B cell (primary cell): Measurements from ENCODE around the gene CDCA7. TPM values are rescaled to one million over a fixed set of nuclear protein-coding genes. Genes with fewer than 3 reads are reported as not detected.

ENCODE experiments used
- ATAC-seq: fragments of 200-7000 bp; cut with Tn5 transposase; one replicate; pipeline ENCODE4 v1.10.0; 2021; ENCODE audit warnings: low read depth, mild to moderate bottlenecking, moderate number of reproducible peaks, moderate library complexity
- CTCF ChIA-PET: fragments of 350-600 bp; sonication (Branson Sonifier 250); formaldehyde crosslinking; loops from one replicate; lab custom pipeline; 2021; ENCODE audit warnings: antibody characterized with exemption, inconsistent platforms; lab: Charles Lee
- POLR2A ChIA-PET: fragments of 350-600 bp; sonication (Branson Sonifier 250); formaldehyde crosslinking; loops from one replicate; lab custom pipeline; 2021; ENCODE audit warnings: antibody characterized with exemption; lab: Charles Lee
- DNase-seq: peaks from one replicate; pipeline ENCODE4 v3.0.0; 2013
- H2AFZ ChIP-seq: 2 replicates; pipeline ENCODE4 v1.6.1; 2012; ENCODE audit warnings: mild to moderate bottlenecking, low read depth, low read length; ENCODE audit not compliant: insufficient read depth, poor library complexity, severe bottlenecking
- H3K27ac ChIP-seq, 2 donors: 1 replicate in 1 of 2; 2 replicates in 1 of 2; pipeline ENCODE4 v1.5.1; 2012 to 2013; ENCODE audit warnings: low read length in 2 of 2, mild to moderate bottlenecking in 2 of 2, moderate library complexity in 1 of 2
- H3K27me3 ChIP-seq, 4 experiments: fragments of 200-600 bp in 1 of 4; sonication (generic) in 1 of 4; replicated peaks in 1 of 4; 1 replicate in 2 of 4; 2 replicates in 2 of 4; pipeline versions ENCODE4 v1.6.1 to v1.7.0; 2013 to 2016; ENCODE audit warnings: low read length in 3 of 4, mild to moderate bottlenecking in 2 of 4, mixed read lengths in 1 of 4, moderate library complexity in 1 of 4; ENCODE audit not compliant: insufficient read depth in 4 of 4, control insufficient read depth in 3 of 4; ENCODE audit errors: control extremely low read depth in 1 of 4
- H3K36me3 ChIP-seq, 2 experiments: replicated peaks in 1 of 2; 1 replicate in 1 of 2; 2 replicates in 1 of 2; pipeline versions ENCODE4 v1.6.1 to v1.7.1; 2013; ENCODE audit warnings: low read length in 1 of 2; ENCODE audit not compliant: insufficient read depth in 2 of 2, control insufficient read depth in 1 of 2; ENCODE audit errors: control extremely low read depth in 1 of 2, extremely low read depth in 1 of 2
- H3K4me1 ChIP-seq, 2 donors: fragments of 200-600 bp in 1 of 2; sonication (generic) in 1 of 2; 1 replicate in 1 of 2; 2 replicates in 1 of 2; pipeline versions ENCODE4 v1.5.1 to v1.6.1; 2013 to 2017; ENCODE audit warnings: low read length in 2 of 2; ENCODE audit not compliant: control insufficient read depth in 2 of 2, insufficient read depth in 2 of 2
- H3K4me2 ChIP-seq: replicated peaks from 2 replicates; pipeline ENCODE3; 2012; ENCODE audit warnings: mild to moderate bottlenecking, low read depth, low read length; ENCODE audit not compliant: poor library complexity, severe bottlenecking
- H3K4me3 ChIP-seq, 5 experiments: fragments of 200-600 bp in 1 of 5; sonication (generic) in 1 of 5; 1 replicate in 3 of 5; 2 replicates in 2 of 5; pipeline versions ENCODE4 v1.5.1 to v1.7.0; 2011 to 2016; ENCODE audit warnings: low read length in 4 of 5, mild to moderate bottlenecking in 4 of 5, low read depth in 2 of 5, control low read depth in 1 of 5, moderate library complexity in 1 of 5; ENCODE audit not compliant: insufficient read depth in 1 of 5; ENCODE audit errors: control extremely low read depth in 1 of 5, extremely low read depth in 1 of 5
- H3K79me2 ChIP-seq: fragments of 200-600 bp; sonication (generic); one replicate; pipeline ENCODE4 v1.6.0; 2016; ENCODE audit warnings: low read length; ENCODE audit not compliant: control insufficient read depth, insufficient read depth
- H3K9ac ChIP-seq: fragments of 200-600 bp; sonication (generic); 2 replicates; pipeline ENCODE4 v1.6.1; 2017; ENCODE audit warnings: mild to moderate bottlenecking, low read length, moderate library complexity
- H3K9me3 ChIP-seq, 3 donors: one replicate each; pipeline versions ENCODE4 v1.6.1 to v1.7.1; 2013; ENCODE audit warnings: low read length in 2 of 3; ENCODE audit not compliant: control insufficient read depth in 2 of 3, insufficient read depth in 1 of 3; ENCODE audit errors: control extremely low read depth in 1 of 3
- H4K20me1 ChIP-seq: 2 replicates; pipeline ENCODE4 v1.6.0; 2012; ENCODE audit warnings: mild to moderate bottlenecking, low read length; ENCODE audit not compliant: insufficient read depth, control insufficient read depth, poor library complexity, severe bottlenecking
- H3K27ac Mint-ChIP-seq: one replicate; pipeline ENCODE4 v1.8.0; 2021; ENCODE audit warnings: mixed read lengths
- H3K27me3 Mint-ChIP-seq: one replicate; pipeline ENCODE4 v1.8.0; 2021; ENCODE audit warnings: mixed read lengths
- H3K4me1 Mint-ChIP-seq: one replicate; pipeline ENCODE4 v1.8.0; 2021; ENCODE audit warnings: mixed read lengths
- H3K4me3 Mint-ChIP-seq: one replicate; pipeline ENCODE4 v1.8.0; 2021; ENCODE audit warnings: mixed read lengths
- H3K9me3 Mint-ChIP-seq: one replicate; pipeline ENCODE4 v1.8.0; 2022; ENCODE audit warnings: mixed read lengths; ENCODE audit not compliant: insufficient read depth
- EZH2 ChIP-seq: IDR thresholded peaks from 2 replicates; pipeline ENCODE4 v1.6.1; 2012; ENCODE audit warnings: borderline replicate concordance, low read depth, mild to moderate bottlenecking, moderate library complexity, low read length; ENCODE audit not compliant: insufficient read depth, poor library complexity, severe bottlenecking
- WGBS: methylation state at CpG from one replicate; pipeline ENCODE4 v1.1.5; 2013; ENCODE audit warnings: missing lambda C conversion rate; ENCODE audit not compliant: insufficient coverage; 5-methylcytosine and 5-hydroxymethylcytosine counted together
- intact Hi-C: fragments of 100-400 bp; cut with micrococcal nuclease; formaldehyde crosslinking; loops from one replicate; pipeline ENCODE4 v1.10.0; 2022
- polyA plus RNA-seq: library from polyadenylated mRNA; depleted of rRNA; stranded (reverse); fragments of >200 nt; gene quantifications from 2 replicates; pipeline ENCODE4 v1.2.3, GENCODE V29; 2012
- total RNA-seq, 2 donors: library from RNA; stranded (reverse); fragments of 120-200 nt in 1 of 2; gene quantifications; 1 replicate in 1 of 2; 2 replicates in 1 of 2; pipeline versions ENCODE4 v1.2.3 to v1.2.4, GENCODE V29; 2013 to 2022
- TF ChIP-seq, protein P1 (sequence below): fragments of 200-600 bp; IDR thresholded peaks from one replicate; pipeline ENCODE4 v1.8.0; 2022; ENCODE audit warnings: antibody characterized with exemption, mild to moderate bottlenecking

CDCA7 gene
- total and polyA plus RNA-seq, 2 donors (not counting 1 experiment from before 2014, with no cell fraction given): 2.4 to 3.2 TPM

DNA sequence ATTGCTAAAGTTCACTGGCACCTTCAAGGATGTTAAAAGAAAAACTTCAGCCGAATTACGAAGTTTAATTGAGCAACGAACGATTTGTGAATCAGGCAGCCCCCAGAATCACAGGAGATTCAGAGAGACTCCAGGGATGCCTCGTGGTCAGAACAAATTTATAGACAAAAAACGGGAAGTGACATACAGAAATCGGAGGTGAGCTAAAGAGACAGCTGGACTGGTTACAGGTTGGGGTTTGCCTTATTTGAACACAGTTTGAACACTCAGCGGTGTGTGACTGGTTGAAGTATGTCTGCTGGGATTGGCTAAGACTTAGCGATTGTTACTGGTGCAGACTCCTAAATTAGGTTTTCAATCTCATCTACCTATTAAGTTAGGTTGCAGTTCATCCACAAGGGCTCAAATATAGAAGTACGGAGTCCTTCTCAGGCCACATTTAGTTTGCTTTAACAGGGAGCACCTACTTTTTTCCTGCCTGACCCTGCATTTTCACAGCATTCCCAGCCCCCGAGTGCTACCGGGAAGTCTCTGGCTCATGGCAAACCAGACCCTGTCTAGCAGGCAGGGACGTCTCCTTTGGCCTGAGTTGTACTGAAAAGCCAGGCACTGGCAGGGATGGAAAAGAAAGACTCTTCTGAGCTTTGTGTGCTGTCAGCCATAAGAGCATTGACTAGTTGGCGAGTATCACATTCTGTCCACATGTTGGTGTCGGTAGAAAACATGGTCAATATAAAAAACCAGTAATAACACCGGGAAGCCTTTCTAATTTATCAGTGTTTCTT lies 41.1 kb downstream of the CDCA7 start:
- peaks cover 0 to 3% (median 0%) of the 10 kb centered on the region in 3 donors for H3K9me3 ChIP-seq
- ATAC-seq (no peak), DNase-seq (no peak)
- CTCF ChIA-PET: no interaction called here
- POLR2A ChIA-PET: no interaction called here
- H3K4me3 ChIP-seq: no peak overlapping the region
- no peak overlapping the region for H2AFZ ChIP-seq
- no peaks in the 10 kb centered on the region for H3K36me3 ChIP-seq
- Mint-ChIP-seq H3K4me3 (no peak overlapping the region), H3K27ac (no peak overlapping the region), H3K9me3 (no peaks in the 10 kb centered on the region), H3K27me3 (peaks cover 30% of the 10 kb centered on the region), H3K4me1 (no peaks in the 10 kb centered on the region)
- no peak overlapping the region for H3K27ac ChIP-seq
- TF ChIP-seq EZH2: no peak
- TF ChIP-seq, protein P1, sequence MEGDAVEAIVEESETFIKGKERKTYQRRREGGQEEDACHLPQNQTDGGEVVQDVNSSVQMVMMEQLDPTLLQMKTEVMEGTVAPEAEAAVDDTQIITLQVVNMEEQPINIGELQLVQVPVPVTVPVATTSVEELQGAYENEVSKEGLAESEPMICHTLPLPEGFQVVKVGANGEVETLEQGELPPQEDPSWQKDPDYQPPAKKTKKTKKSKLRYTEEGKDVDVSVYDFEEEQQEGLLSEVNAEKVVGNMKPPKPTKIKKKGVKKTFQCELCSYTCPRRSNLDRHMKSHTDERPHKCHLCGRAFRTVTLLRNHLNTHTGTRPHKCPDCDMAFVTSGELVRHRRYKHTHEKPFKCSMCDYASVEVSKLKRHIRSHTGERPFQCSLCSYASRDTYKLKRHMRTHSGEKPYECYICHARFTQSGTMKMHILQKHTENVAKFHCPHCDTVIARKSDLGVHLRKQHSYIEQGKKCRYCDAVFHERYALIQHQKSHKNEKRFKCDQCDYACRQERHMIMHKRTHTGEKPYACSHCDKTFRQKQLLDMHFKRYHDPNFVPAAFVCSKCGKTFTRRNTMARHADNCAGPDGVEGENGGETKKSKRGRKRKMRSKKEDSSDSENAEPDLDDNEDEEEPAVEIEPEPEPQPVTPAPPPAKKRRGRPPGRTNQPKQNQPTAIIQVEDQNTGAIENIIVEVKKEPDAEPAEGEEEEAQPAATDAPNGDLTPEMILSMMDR: no peak
- no peak overlapping the region for H3K4me2 ChIP-seq
- H3K4me1 ChIP-seq: no peaks in the 10 kb centered on the region
- H4K20me1 ChIP-seq: no peaks in the 10 kb centered on the region
- peaks cover 0 to 20% (median 15%) of the 10 kb centered on the region in 4 experiments for H3K27me3 ChIP-seq
- WGBS: 79% methylated on average over 14 of the region's 16 CpGs
- no peaks in the 10 kb centered on the region for H3K79me2 ChIP-seq
- intact Hi-C loops: no loop called here
- no peak overlapping the region for H3K9ac ChIP-seq

DNA sequence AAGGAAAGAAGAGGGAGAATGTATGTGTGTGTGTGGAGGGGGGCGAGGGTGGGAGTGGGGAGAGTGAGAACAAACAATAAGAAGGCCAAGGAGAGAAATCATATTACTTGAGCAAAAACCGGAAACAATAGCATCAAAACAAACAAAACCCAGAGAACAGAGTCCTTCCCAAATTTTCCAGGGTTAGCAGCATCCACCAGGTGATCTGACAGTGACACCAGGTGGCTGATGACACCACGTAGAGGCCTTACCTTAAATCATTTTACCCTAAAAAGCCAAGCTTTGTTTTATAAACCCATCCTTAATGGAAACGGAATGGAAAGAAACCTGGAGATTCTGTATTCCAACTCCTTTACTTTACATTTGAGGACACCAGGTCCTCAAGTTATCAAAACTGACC lies 42.9 kb downstream of the CDCA7 start:
- DNase-seq (no peak), ATAC-seq (no peak)
- Histone ChIP-seq H3K4me1 (peaks cover 4% of the 10 kb centered on the region in 2 donors), H3K79me2 (no peaks in the 10 kb centered on the region), H3K36me3 (no peaks in the 10 kb centered on the region), H3K9me3 (peaks cover 0 to 3% (median 0%) of the 10 kb centered on the region in 3 donors), H3K4me3 (no peak overlapping the region), H3K27me3 (peaks cover 0 to 34% (median 30%) of the 10 kb centered on the region in 4 experiments), H4K20me1 (no peaks in the 10 kb centered on the region), H3K27ac (no peak overlapping the region), H2AFZ (no peak overlapping the region), H3K4me2 (no peak overlapping the region), H3K9ac (no peak overlapping the region)
- ChIA-PET CTCF (interaction anchor here (1.5 kb wide), 1 partner anchor 944 kb away, joined by 5 read pairs; no protein-coding TSS in a partner anchor), POLR2A (no interaction called here)
- Mint-ChIP-seq H3K27ac (no peak overlapping the region), H3K4me3 (no peak overlapping the region), H3K4me1 (peaks cover 4% of the 10 kb centered on the region), H3K27me3 (peaks cover 45% of the 10 kb centered on the region), H3K9me3 (no peaks in the 10 kb centered on the region)
- intact Hi-C loops: no loop called here
- 77% methylated on average over 3 of the region's 4 CpGs for WGBS
- no peak for TF ChIP-seq EZH2
- TF ChIP-seq, protein P1: no peak
